ENCODE data around the gene GUCA2B.

The GUCA2B gene

GRCh38 chr1:42152907-42153600, at the start of gene GUCA2B:
Gene GUCA2B (plus strand): TSS chr1:42153410. CDS start chr1:42153451, 41 bp downstream.
- no peak for DNase-seq

- no peak for DNase-seq
These were observed 48.2 kb upstream of the GUCA2B start for GRCh38 chr1:42105025-42105424.

GRCh38 chr1:42108309-42108708, 44.9 kb upstream of the GUCA2B start:
- no peak for DNase-seq

- DNase-seq, result peak; percentile 30 to 69
These were observed 43.6 kb upstream of the GUCA2B start for GRCh38 chr1:42109600-42109999.

GRCh38 chr1:42114229-42114628, 39.0 kb upstream of the GUCA2B start:
- no peak for DNase-seq

GRCh38 chr1:42117214-42117613, 36.0 kb upstream of the GUCA2B start:
- DNase-seq, result no peak

GRCh38 chr1:42118125-42118524, 35.1 kb upstream of the GUCA2B start:
- peak; percentile 17 to 23 for DNase-seq

GRCh38 chr1:42122408-42122807, 30.8 kb upstream of the GUCA2B start:
- no peak for DNase-seq

GRCh38 chr1:42125552-42125951, 27.7 kb upstream of the GUCA2B start:
- no peak for DNase-seq

- no peak for DNase-seq
These were observed 25.4 kb upstream of the GUCA2B start for GRCh38 chr1:42127767-42128166.

- no peak for DNase-seq
These were observed 24.7 kb upstream of the GUCA2B start for GRCh38 chr1:42128499-42128898.

- DNase-seq, result no peak
These were observed 24.2 kb upstream of the GUCA2B start for GRCh38 chr1:42128964-42129363.

- DNase-seq, result no peak
These were observed 23.0 kb upstream of the GUCA2B start for GRCh38 chr1:42130061-42130660.

- no peak for DNase-seq
These were observed 19.8 kb upstream of the GUCA2B start for GRCh38 chr1:42133390-42133789.

- no peak for DNase-seq
These were observed 19.2 kb upstream of the GUCA2B start for GRCh38 chr1:42133809-42134526.

GRCh38 chr1:42135426-42135825, 17.8 kb upstream of the GUCA2B start:
- no peak for DNase-seq

- DNase-seq, result no peak
These were observed 16.7 kb upstream of the GUCA2B start for GRCh38 chr1:42136466-42136865.

- no peak for DNase-seq
These were observed 15.4 kb upstream of the GUCA2B start for GRCh38 chr1:42137766-42138165.

- peak in 1 of 2 donors; percentile 46 for DNase-seq
These were observed 14.6 kb upstream of the GUCA2B start for GRCh38 chr1:42138586-42138985.

- DNase-seq, result no peak
These were observed 13.8 kb upstream of the GUCA2B start for GRCh38 chr1:42139444-42139843.

- DNase-seq, result no peak
These were observed 13.0 kb upstream of the GUCA2B start for GRCh38 chr1:42140191-42140590.

GRCh38 chr1:42141978-42142377, 11.2 kb upstream of the GUCA2B start:
- no peak for DNase-seq

- DNase-seq, result no peak
These were observed 10.1 kb upstream of the GUCA2B start for GRCh38 chr1:42142894-42143675.

All from inflammatory macrophage treated with lipopolysaccharide for 1 hour (primary cell).